ENCODE measurements around the gene BTG4. TPM values are rescaled to one million over a fixed set of nuclear protein-coding genes. Genes with fewer than 3 reads are reported as not detected.

The BTG4 gene
- total RNA-seq, 3 donors from 2014 or later (not counting 1 experiment from before 2014, with no cell fraction given), result not detected

GRCh38 chr11:111514216-111515031 is 2.2 kb upstream of the BTG4 start, which contains the start of gene HOATZ:
Gene HOATZ, plus strand, starts transcription at chr11:111514778. Its CDS starts 7 bp downstream, at chr11:111514785.
- TF ChIP-seq, protein P1, sequence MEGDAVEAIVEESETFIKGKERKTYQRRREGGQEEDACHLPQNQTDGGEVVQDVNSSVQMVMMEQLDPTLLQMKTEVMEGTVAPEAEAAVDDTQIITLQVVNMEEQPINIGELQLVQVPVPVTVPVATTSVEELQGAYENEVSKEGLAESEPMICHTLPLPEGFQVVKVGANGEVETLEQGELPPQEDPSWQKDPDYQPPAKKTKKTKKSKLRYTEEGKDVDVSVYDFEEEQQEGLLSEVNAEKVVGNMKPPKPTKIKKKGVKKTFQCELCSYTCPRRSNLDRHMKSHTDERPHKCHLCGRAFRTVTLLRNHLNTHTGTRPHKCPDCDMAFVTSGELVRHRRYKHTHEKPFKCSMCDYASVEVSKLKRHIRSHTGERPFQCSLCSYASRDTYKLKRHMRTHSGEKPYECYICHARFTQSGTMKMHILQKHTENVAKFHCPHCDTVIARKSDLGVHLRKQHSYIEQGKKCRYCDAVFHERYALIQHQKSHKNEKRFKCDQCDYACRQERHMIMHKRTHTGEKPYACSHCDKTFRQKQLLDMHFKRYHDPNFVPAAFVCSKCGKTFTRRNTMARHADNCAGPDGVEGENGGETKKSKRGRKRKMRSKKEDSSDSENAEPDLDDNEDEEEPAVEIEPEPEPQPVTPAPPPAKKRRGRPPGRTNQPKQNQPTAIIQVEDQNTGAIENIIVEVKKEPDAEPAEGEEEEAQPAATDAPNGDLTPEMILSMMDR (IDR thresholded peaks at IDR 0.05), result no peak
- DNase-seq (peak in 1 of 2 donors; percentile 45), ATAC-seq (no peak)
- Histone ChIP-seq H3K27ac (ENCODE audit: low read length) (no peak within 1 kb of the TSS), H3K36me3 (ENCODE audit: control insufficient read depth, insufficient read depth, low read length) (no peaks in the 10 kb centered on the region), H3K27me3 (ENCODE audit: control insufficient read depth, insufficient read depth, low read length) (peaks cover 33% of the 10 kb centered on the region), H3K4me1 (ENCODE audit: control insufficient read depth, insufficient read depth, low read length) (peaks cover 17% of the 10 kb centered on the region), H3K4me3 (ENCODE audit: low read length) (no peak within 1 kb of the TSS), H3K9me3 (ENCODE audit: control insufficient read depth, insufficient read depth, low read length) (no peaks in the 10 kb centered on the region)
- H3K9me3 Mint-ChIP-seq, result no peaks in the 10 kb centered on the region
- peaks cover 33% of the 10 kb centered on the region in 2 donors for H3K27me3 Mint-ChIP-seq (ENCODE audit: low read depth in 2 of 2)
- no peak within 1 kb of the TSS for H3K27ac Mint-ChIP-seq
- intact Hi-C loops (cut with micrococcal nuclease), result no loop called here
- H3K4me1 Mint-ChIP-seq, result peaks cover 5 to 7% of the 10 kb centered on the region in 2 donors
- H3K4me3 Mint-ChIP-seq, result peak within 1 kb of the TSS; percentile 40
- H3K36me3 Mint-ChIP-seq, result no peaks in the 10 kb centered on the region
- WGBS (ENCODE audit: insufficient coverage), result 26% methylated on average over 39 of the region's 39 CpGs

GRCh38 chr11:111513240-111513605 is 1.0 kb upstream of the BTG4 start:
- TF ChIP-seq, protein P1 (IDR thresholded peaks at IDR 0.05), result no peak
- peaks cover 5 to 7% of the 10 kb centered on the region in 2 donors for H3K4me1 Mint-ChIP-seq
- peaks cover 33% of the 10 kb centered on the region for H3K27me3 ChIP-seq (ENCODE audit: control insufficient read depth, insufficient read depth, low read length)
- intact Hi-C loops (cut with micrococcal nuclease), result no loop called here
- H3K36me3 Mint-ChIP-seq, result no peaks in the 10 kb centered on the region
- H3K27me3 Mint-ChIP-seq (ENCODE audit: low read depth in 2 of 2), result peaks cover 36 to 38% of the 10 kb centered on the region in 2 donors
- no peaks in the 10 kb centered on the region for H3K9me3 ChIP-seq (ENCODE audit: control insufficient read depth, insufficient read depth, low read length)
- peak in 1 of 3 donors; percentile 21 for ATAC-seq
- H3K4me3 Mint-ChIP-seq, result no peak overlapping the region
- H3K4me3 ChIP-seq (ENCODE audit: low read length), result no peak overlapping the region
- H3K27ac Mint-ChIP-seq, result no peak overlapping the region
- no peak overlapping the region for H3K27ac ChIP-seq (ENCODE audit: low read length)
- H3K4me1 ChIP-seq (ENCODE audit: control insufficient read depth, insufficient read depth, low read length), result peaks cover 17% of the 10 kb centered on the region
- WGBS (ENCODE audit: insufficient coverage), result 4% methylated on average over 3 of the region's 6 CpGs
- no peak for DNase-seq
- no peaks in the 10 kb centered on the region for H3K9me3 Mint-ChIP-seq
- H3K36me3 ChIP-seq (ENCODE audit: control insufficient read depth, insufficient read depth, low read length), result no peaks in the 10 kb centered on the region

DNA sequence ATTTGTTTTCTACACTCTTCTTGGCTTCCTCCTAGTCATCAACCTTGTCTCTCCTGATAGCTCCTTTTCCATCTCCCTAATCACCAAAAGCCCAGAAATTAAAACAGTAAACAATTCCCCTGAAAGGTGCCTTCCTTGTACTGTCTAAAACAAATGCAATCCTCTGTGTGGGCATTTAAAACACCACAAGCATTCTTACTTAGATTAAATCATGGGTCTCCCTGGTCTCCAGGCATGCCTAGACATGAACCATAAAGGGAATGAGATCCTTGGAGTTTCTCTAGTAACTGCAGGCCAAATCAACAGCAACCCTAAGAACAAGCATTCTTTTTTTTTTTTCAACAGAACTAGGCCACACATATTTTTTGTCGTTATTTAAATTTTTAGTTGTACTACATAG is 1.9 kb downstream of the BTG4 start:
- no peak overlapping the region for H3K27ac ChIP-seq (ENCODE audit: low read length)
- TF ChIP-seq, protein P1 (IDR thresholded peaks at IDR 0.05), result no peak

More for the DNA sequence above, 1.9 kb downstream of the BTG4 start:
- H3K27me3 Mint-ChIP-seq (ENCODE audit: low read depth in 2 of 2), result peaks cover 40 to 59% of the 10 kb centered on the region in 2 donors
- no peak overlapping the region for H3K4me3 ChIP-seq (ENCODE audit: low read length)
- DNase-seq (no peak), ATAC-seq (no peak)
- no peaks in the 10 kb centered on the region for H3K9me3 ChIP-seq (ENCODE audit: control insufficient read depth, insufficient read depth, low read length)
- no CpG with 5 or more reads among the region's 1 CpG for WGBS (ENCODE audit: insufficient coverage)
- intact Hi-C loops (cut with micrococcal nuclease), result no loop called here
- H3K4me1 Mint-ChIP-seq, result peaks cover 5 to 7% of the 10 kb centered on the region in 2 donors
- peaks cover 17% of the 10 kb centered on the region for H3K4me1 ChIP-seq (ENCODE audit: control insufficient read depth, insufficient read depth, low read length)
- H3K36me3 ChIP-seq (ENCODE audit: control insufficient read depth, insufficient read depth, low read length), result no peaks in the 10 kb centered on the region
- H3K36me3 Mint-ChIP-seq, result no peaks in the 10 kb centered on the region
- no peak overlapping the region for H3K27ac Mint-ChIP-seq
- peaks cover 31% of the 10 kb centered on the region for H3K27me3 ChIP-seq (ENCODE audit: control insufficient read depth, insufficient read depth, low read length)
- H3K4me3 Mint-ChIP-seq, result no peak overlapping the region
- H3K9me3 Mint-ChIP-seq, result no peaks in the 10 kb centered on the region
